ENCODE data around the gene OAF. TPM values are rescaled to one million over a fixed set of nuclear protein-coding genes. Genes with fewer than 3 reads are reported as not detected.

OAF gene
- total RNA-seq, 1 donor from 2014 or later = 20.9 TPM

GRCh38 chr11:120209746-120210625 is 846 bp upstream of the OAF start:
- FAIRE-seq (no peak), DNase-seq (ENCODE audit: low read depth) (no peak)
- Mint-ChIP-seq H3K4me3 (ENCODE audit: unreplicated experiment) (peak overlapping the region; percentile 88), H3K27ac (ENCODE audit: unreplicated experiment) (peak overlapping the region; percentile 94), H3K9me3 (ENCODE audit: unreplicated experiment) (no peaks in the 10 kb centered on the region), H3K27me3 (ENCODE audit: low read depth, unreplicated experiment) (peaks cover 35% of the 10 kb centered on the region), H3K4me1 (ENCODE audit: low read depth, unreplicated experiment) (peaks cover 24% of the 10 kb centered on the region), H3K36me3 (ENCODE audit: low read depth, unreplicated experiment) (peaks cover 7% of the 10 kb centered on the region)
- TF ChIP-seq CTCF (IDR thresholded peaks at IDR 0.05; ENCODE audit: insufficient read depth, low read depth, low read length) (no peak), EZH2 (IDR thresholded peaks at IDR 0.05; ENCODE audit: insufficient read depth, low read length) (no peak)
- Histone ChIP-seq H3K27me3 (ENCODE audit: insufficient read depth, low read length) (no peaks in the 10 kb centered on the region), H3K4me1 (ENCODE audit: insufficient read depth, low read length) (peaks cover 38% of the 10 kb centered on the region), H3K27ac (ENCODE audit: low read depth, low read length) (peak overlapping the region; percentile 69), H3K9me3 (ENCODE audit: insufficient read depth, low read depth, low read length) (no peaks in the 10 kb centered on the region), H3K4me2 (ENCODE audit: low read length) (peak overlapping the region; percentile 89), H2AFZ (ENCODE audit: low read depth, low read length) (peak overlapping the region; percentile 95), H3K4me3 (ENCODE audit: insufficient read depth, low read depth, low read length) (peak overlapping the region; percentile 62), H3K79me2 (ENCODE audit: insufficient read depth, low read length) (peaks cover 34% of the 10 kb centered on the region), H3K9ac (ENCODE audit: low read length) (peak overlapping the region; percentile 85), H4K20me1 (ENCODE audit: insufficient read depth, low read length) (peaks cover 33% of the 10 kb centered on the region), H3K36me3 (ENCODE audit: insufficient read depth, low read length) (no peaks in the 10 kb centered on the region)

GRCh38 chr11:120211522-120212258 is 858 bp downstream of the OAF start:
- peak overlapping the region; percentile 69 for H3K27ac ChIP-seq (ENCODE audit: low read depth, low read length)
- H3K79me2 ChIP-seq (ENCODE audit: insufficient read depth, low read length) = peaks cover 36% of the 10 kb centered on the region
- FAIRE-seq (no peak), DNase-seq (ENCODE audit: low read depth) (no peak)
- no peaks in the 10 kb centered on the region for H3K27me3 ChIP-seq (ENCODE audit: insufficient read depth, low read length)
- Mint-ChIP-seq H3K4me3 (ENCODE audit: unreplicated experiment) (peak overlapping the region; percentile 98), H3K4me1 (ENCODE audit: low read depth, unreplicated experiment) (peaks cover 25% of the 10 kb centered on the region), H3K27ac (ENCODE audit: unreplicated experiment) (peak overlapping the region; percentile 96), H3K36me3 (ENCODE audit: low read depth, unreplicated experiment) (peaks cover 9% of the 10 kb centered on the region), H3K27me3 (ENCODE audit: low read depth, unreplicated experiment) (peaks cover 32% of the 10 kb centered on the region), H3K9me3 (ENCODE audit: unreplicated experiment) (peaks cover 2% of the 10 kb centered on the region)
- peak overlapping the region; percentile 80 for H2AFZ ChIP-seq (ENCODE audit: low read depth, low read length)
- peaks cover 38% of the 10 kb centered on the region for H3K4me1 ChIP-seq (ENCODE audit: insufficient read depth, low read length)
- TF ChIP-seq EZH2 (IDR thresholded peaks at IDR 0.05; ENCODE audit: insufficient read depth, low read length) (no peak), CTCF (IDR thresholded peaks at IDR 0.05; ENCODE audit: insufficient read depth, low read depth, low read length) (no peak)
- peaks cover 48% of the 10 kb centered on the region for H4K20me1 ChIP-seq (ENCODE audit: insufficient read depth, low read length)
- peak overlapping the region; percentile 89 for H3K4me2 ChIP-seq (ENCODE audit: low read length)
- H3K36me3 ChIP-seq (ENCODE audit: insufficient read depth, low read length) = no peaks in the 10 kb centered on the region
- H3K9ac ChIP-seq (ENCODE audit: low read length) = peak overlapping the region; percentile 85
- peak overlapping the region; percentile 74 for H3K4me3 ChIP-seq (ENCODE audit: insufficient read depth, low read depth, low read length)
- H3K9me3 ChIP-seq (ENCODE audit: insufficient read depth, low read depth, low read length) = no peaks in the 10 kb centered on the region

All from astrocyte (in vitro differentiated cells and primary cell).